Right lobe of liver (tissue), 4 donors: ENCODE measurements around the gene ST8SIA6.

Experiments used
- POLR2A ChIP-seq: fragments of 450-650 bp; IDR thresholded peaks from one replicate; pipeline ENCODE4 v1.6.1; 2017; ENCODE audit warnings: antibody characterized with exemption, mild to moderate bottlenecking
- TF ChIP-seq, protein P1 (sequence below), 4 donors: fragments of 200-600 bp in 3 of 4; fragments of 450-650 bp in 1 of 4; IDR thresholded peaks; one replicate each; pipeline versions ENCODE4 v1.5.1 to v1.8.0; 2016 to 2022; ENCODE audit warnings: antibody characterized with exemption in 4 of 4, mild to moderate bottlenecking in 2 of 4
- donor health status: DM: no; HTN: no; CAD: no.
- donor health status: DM: no; HTN: no; CAD: no.
- donor health status: DM: no; HTN: yes; CAD: no.

DNA sequence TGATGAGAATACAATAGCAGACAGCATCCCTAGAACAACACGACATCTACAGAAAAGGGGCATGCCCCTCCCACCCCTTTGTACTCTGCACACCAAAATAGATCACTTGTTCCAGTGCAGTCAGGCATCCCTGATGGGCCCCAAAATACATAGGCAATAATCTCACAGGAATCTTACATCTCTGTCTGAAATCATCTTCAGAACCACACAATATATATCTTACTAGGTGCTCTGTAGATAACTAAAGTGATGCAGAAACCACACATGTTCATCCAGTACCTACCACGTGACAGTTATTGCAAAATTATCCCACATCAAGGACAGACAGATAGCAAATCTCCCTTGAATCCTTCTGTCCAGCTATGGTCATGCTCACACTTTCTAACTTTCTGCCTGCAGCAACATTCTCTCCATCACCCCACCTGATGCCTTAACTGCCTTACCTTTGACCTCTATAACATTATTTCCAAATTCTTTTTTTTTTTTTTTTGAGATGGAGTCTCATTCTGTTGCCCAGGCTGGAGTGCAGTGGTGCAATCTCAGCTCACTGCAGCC, 30.7 kb downstream of the ST8SIA6 start:
- TF ChIP-seq, protein P1, sequence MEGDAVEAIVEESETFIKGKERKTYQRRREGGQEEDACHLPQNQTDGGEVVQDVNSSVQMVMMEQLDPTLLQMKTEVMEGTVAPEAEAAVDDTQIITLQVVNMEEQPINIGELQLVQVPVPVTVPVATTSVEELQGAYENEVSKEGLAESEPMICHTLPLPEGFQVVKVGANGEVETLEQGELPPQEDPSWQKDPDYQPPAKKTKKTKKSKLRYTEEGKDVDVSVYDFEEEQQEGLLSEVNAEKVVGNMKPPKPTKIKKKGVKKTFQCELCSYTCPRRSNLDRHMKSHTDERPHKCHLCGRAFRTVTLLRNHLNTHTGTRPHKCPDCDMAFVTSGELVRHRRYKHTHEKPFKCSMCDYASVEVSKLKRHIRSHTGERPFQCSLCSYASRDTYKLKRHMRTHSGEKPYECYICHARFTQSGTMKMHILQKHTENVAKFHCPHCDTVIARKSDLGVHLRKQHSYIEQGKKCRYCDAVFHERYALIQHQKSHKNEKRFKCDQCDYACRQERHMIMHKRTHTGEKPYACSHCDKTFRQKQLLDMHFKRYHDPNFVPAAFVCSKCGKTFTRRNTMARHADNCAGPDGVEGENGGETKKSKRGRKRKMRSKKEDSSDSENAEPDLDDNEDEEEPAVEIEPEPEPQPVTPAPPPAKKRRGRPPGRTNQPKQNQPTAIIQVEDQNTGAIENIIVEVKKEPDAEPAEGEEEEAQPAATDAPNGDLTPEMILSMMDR (IDR thresholded peaks at IDR 0.05): no peak
- TF ChIP-seq POLR2A: no peak
